Limb (tissue), 2 donors: ENCODE data around the gene SIMC1.

Source experiments
- DNase-seq, 2 donors: peaks; one replicate each; pipeline ENCODE4 v3.0.0-alpha.2; 2016; ENCODE audit errors: extremely low spot score in 2 of 2

SIMC1 gene

GRCh38 chr5:176361437-176362232 lies 123.4 kb downstream of the SIMC1 start, which contains the start of gene KIAA1191:
Gene KIAA1191, minus strand, starts transcription at chr5:176361764. Its CDS starts 2,256 bp downstream, at chr5:176359508.
- peak; percentile 86 to 94 for DNase-seq

GRCh38 chr5:176362233-176362490 lies 123.9 kb downstream of the SIMC1 start:
- DNase-seq, result no peak

- no peak for DNase-seq
These were observed 126.6 kb downstream of the SIMC1 start for GRCh38 chr5:176364765-176365350.

GRCh38 chr5:176365351-176366231 lies 127.4 kb downstream of the SIMC1 start, which contains the start of gene ARL10:
Gene ARL10, plus strand, starts transcription at chr5:176365487. Its CDS starts 77 bp downstream, at chr5:176365564.
- DNase-seq, result peak; percentile 32 to 83

- no peak for DNase-seq
These were observed 128.1 kb downstream of the SIMC1 start for GRCh38 chr5:176366232-176366894.

GRCh38 chr5:176368726-176369125 lies 130.5 kb downstream of the SIMC1 start:
- no peak for DNase-seq

- DNase-seq, result no peak
These were observed 131.9 kb downstream of the SIMC1 start for GRCh38 chr5:176369934-176370711.

GRCh38 chr5:176371621-176372539 lies 133.7 kb downstream of the SIMC1 start:
- no peak for DNase-seq

GRCh38 chr5:176373100-176373818 lies 135.0 kb downstream of the SIMC1 start:
- DNase-seq, result no peak

GRCh38 chr5:176379881-176380280 lies 141.7 kb downstream of the SIMC1 start:
- no peak for DNase-seq

GRCh38 chr5:176381423-176381822 lies 143.2 kb downstream of the SIMC1 start:
- no peak for DNase-seq

- no peak for DNase-seq
These were observed 143.8 kb downstream of the SIMC1 start for GRCh38 chr5:176381979-176382378.

GRCh38 chr5:176382721-176383120 lies 144.5 kb downstream of the SIMC1 start:
- no peak for DNase-seq

- DNase-seq, result no peak
These were observed 145.2 kb downstream of the SIMC1 start for GRCh38 chr5:176383248-176383905.

- DNase-seq, result no peak
These were observed 145.7 kb downstream of the SIMC1 start for GRCh38 chr5:176383961-176384360.

GRCh38 chr5:176384366-176384930 lies 146.2 kb downstream of the SIMC1 start:
- no peak for DNase-seq

- no peak for DNase-seq
These were observed 146.8 kb downstream of the SIMC1 start for GRCh38 chr5:176384991-176385390.

GRCh38 chr5:176386491-176386890 lies 148.3 kb downstream of the SIMC1 start:
- DNase-seq, result no peak
